ENCODE measurements around the gene EFR3B.
"Not testable (repeated sequence)": the region's sequence is repeated elsewhere in the genome, so short reads cannot be mapped to it uniquely, and the experiment has no call there.

Gene EFR3B

GRCh38 chr2:25041928-25042320, at the start of gene EFR3B:
TSS of gene EFR3B (plus strand) at chr2:25042076. CDS start at chr2:25042313, 237 bp downstream.
- H3K27ac ChIP-seq, result peak within 1 kb of the TSS; percentile 39 to 79
- peak; percentile 95 for DNase-seq (ENCODE audit: low spot score)
- peak within 1 kb of the TSS; percentile 88 for H3K4me3 ChIP-seq
- no peak for TF ChIP-seq CTCF (IDR thresholded peaks at IDR 0.05)

- H3K4me3 ChIP-seq, result no peak overlapping the region
Observed at GRCh38 chr2:24993406-24994145, 48.3 kb upstream of the EFR3B start.

GRCh38 chr2:24994146-24994724, 47.6 kb upstream of the EFR3B start:
- no peak overlapping the region for H3K4me3 ChIP-seq
- no peak for DNase-seq (ENCODE audit: low spot score)
- no peak overlapping the region for H3K27ac ChIP-seq
- no peak for TF ChIP-seq CTCF (IDR thresholded peaks at IDR 0.05)

More at GRCh38 chr2:24993406-24994145, 48.3 kb upstream of the EFR3B start:
- no peak for DNase-seq (ENCODE audit: low spot score)
- TF ChIP-seq CTCF (IDR thresholded peaks at IDR 0.05), result no peak
- no peak overlapping the region for H3K27ac ChIP-seq

- DNase-seq (ENCODE audit: low spot score); H3K27ac ChIP-seq; H3K4me3 ChIP-seq: not testable (repeated sequence)
Observed at GRCh38 chr2:24999097-24999496, 42.8 kb upstream of the EFR3B start.

GRCh38 chr2:25000036-25000435, 41.8 kb upstream of the EFR3B start:
- no peak for DNase-seq (ENCODE audit: low spot score)
- TF ChIP-seq CTCF (IDR thresholded peaks at IDR 0.05), result no peak
- Histone ChIP-seq H3K4me3 (no peak overlapping the region), H3K27ac (no peak overlapping the region)

GRCh38 chr2:25000503-25001324, 41.2 kb upstream of the EFR3B start:
- no peak for DNase-seq (ENCODE audit: low spot score)
- no peak for TF ChIP-seq CTCF (IDR thresholded peaks at IDR 0.05)
- Histone ChIP-seq H3K27ac (no peak overlapping the region), H3K4me3 (no peak overlapping the region)

- Histone ChIP-seq H3K4me3 (no peak overlapping the region), H3K27ac (no peak overlapping the region)
- no peak for TF ChIP-seq CTCF (IDR thresholded peaks at IDR 0.05)
- no peak for DNase-seq (ENCODE audit: low spot score)
Observed at GRCh38 chr2:25001325-25001637, 40.6 kb upstream of the EFR3B start.

Measured in coronary artery (tissue), 2 donors.